NCI-H2227 treated with DMSO at 0.1 percent for 48 hours (cell line): Measurements from ENCODE around the gene SCEL.

Experiments used
- DNase-seq: peaks from one replicate; lab custom pipeline; 2025; lab: John Stamatoyannopoulos, UW

Gene SCEL

GRCh38 chr13:77521595-77522367 is 13.7 kb upstream of the SCEL start:
- DNase-seq, result no peak

- no peak for DNase-seq
These were observed 13.1 kb upstream of the SCEL start for GRCh38 chr13:77522444-77522843.

- DNase-seq, result no peak
These were observed 12.1 kb upstream of the SCEL start for GRCh38 chr13:77523386-77523785.

- no peak for DNase-seq
These were observed 11.4 kb upstream of the SCEL start for GRCh38 chr13:77523834-77524728.

- DNase-seq, result no peak
These were observed 7.1 kb upstream of the SCEL start for GRCh38 chr13:77528414-77528813.

- no peak for DNase-seq
These were observed 6.5 kb upstream of the SCEL start for GRCh38 chr13:77528834-77529500.

GRCh38 chr13:77529501-77529840 is 6.0 kb upstream of the SCEL start:
- no peak for DNase-seq

- DNase-seq, result no peak
These were observed 4.6 kb upstream of the SCEL start for GRCh38 chr13:77530875-77531274.

- DNase-seq, result no peak
These were observed 2.5 kb upstream of the SCEL start for GRCh38 chr13:77532983-77533382.

GRCh38 chr13:77533875-77534788 is 1.4 kb upstream of the SCEL start:
- no peak for DNase-seq

GRCh38 chr13:77536358-77536757 is 852 bp downstream of the SCEL start:
- no peak for DNase-seq

GRCh38 chr13:77537289-77537919 is 1.9 kb downstream of the SCEL start:
- DNase-seq, result no peak

- no peak for DNase-seq
These were observed 8.2 kb downstream of the SCEL start for GRCh38 chr13:77543711-77544110.

- no peak for DNase-seq
These were observed 8.8 kb downstream of the SCEL start for GRCh38 chr13:77544355-77544754.

GRCh38 chr13:77544758-77545338 is 9.3 kb downstream of the SCEL start:
- no peak for DNase-seq

GRCh38 chr13:77545626-77546412 is 10.3 kb downstream of the SCEL start:
- no peak for DNase-seq

- DNase-seq, result no peak
These were observed 12.6 kb downstream of the SCEL start for GRCh38 chr13:77548095-77548494.

- DNase-seq, result no peak
These were observed 13.1 kb downstream of the SCEL start for GRCh38 chr13:77548594-77548993.

- no peak for DNase-seq
These were observed 18.6 kb downstream of the SCEL start for GRCh38 chr13:77554069-77554468.

- no peak for DNase-seq
These were observed 19.7 kb downstream of the SCEL start for GRCh38 chr13:77555246-77555645.
